Neuronal stem cell (in vitro differentiated cells): Measurements from ENCODE around the gene ORAI2.

Source experiments
- DNase-seq: peaks from one replicate; pipeline ENCODE4 v3.0.0-alpha.2; 2013; ENCODE audit warnings: low spot score
- H2AFZ ChIP-seq: one replicate; pipeline ENCODE4 v1.6.1; 2013; ENCODE audit warnings: mild to moderate bottlenecking, low read length, inconsistent platforms
- H2AK5ac ChIP-seq: 2 replicates; pipeline ENCODE4 v1.6.1; 2013; ENCODE audit warnings: low read depth, mild to moderate bottlenecking, inconsistent platforms, low read length, moderate library complexity, mixed read lengths
- H2BK120ac ChIP-seq: 2 replicates; pipeline ENCODE4 v1.6.1; 2013; ENCODE audit warnings: low read depth, mild to moderate bottlenecking, inconsistent platforms, low read length, moderate library complexity, mixed read lengths
- H2BK12ac ChIP-seq: one replicate; pipeline ENCODE4 v1.6.1; 2013; ENCODE audit warnings: low read length, inconsistent platforms
- H2BK15ac ChIP-seq: 2 replicates; pipeline ENCODE4 v1.6.1; 2013; ENCODE audit warnings: mild to moderate bottlenecking, low read length, inconsistent platforms, mixed read lengths
- H2BK5ac ChIP-seq: one replicate; pipeline ENCODE4 v1.6.1; 2013; ENCODE audit warnings: inconsistent platforms, mild to moderate bottlenecking, low read length, moderate library complexity
- H3K14ac ChIP-seq: one replicate; pipeline ENCODE4 v1.6.1; 2013; ENCODE audit warnings: low read length, inconsistent platforms
- H3K18ac ChIP-seq: 2 replicates; pipeline ENCODE4 v1.6.1; 2013; ENCODE audit warnings: low read length, inconsistent platforms
- H3K23ac ChIP-seq: 2 replicates; pipeline ENCODE4 v1.6.1; 2013; ENCODE audit warnings: low read depth, mild to moderate bottlenecking, mixed read lengths, low read length, inconsistent platforms; ENCODE audit not compliant: poor library complexity
- H3K27ac ChIP-seq: replicated peaks from 3 replicates; pipeline ENCODE4 v1.5.1; 2013; ENCODE audit warnings: low read length, inconsistent platforms
- H3K27me3 ChIP-seq, 3 experiments: 2 replicates each; pipeline ENCODE4 v1.6.1; 2013; ENCODE audit warnings: low read length in 3 of 3, mild to moderate bottlenecking in 2 of 3, inconsistent platforms in 1 of 3, low read depth in 1 of 3, mixed read lengths in 1 of 3, moderate library complexity in 1 of 3; ENCODE audit not compliant: control insufficient read depth in 3 of 3, insufficient read depth in 3 of 3
- H3K36me3 ChIP-seq, 2 donors: replicated peaks in 1 of 2; 2 replicates each; pipeline ENCODE4 v1.6.1; 2013; ENCODE audit warnings: low read length in 2 of 2; ENCODE audit not compliant: control insufficient read depth in 2 of 2, insufficient read depth in 2 of 2
- H3K4ac ChIP-seq: 2 replicates; pipeline ENCODE4 v1.6.1; 2013; ENCODE audit warnings: inconsistent platforms, mild to moderate bottlenecking, low read length, moderate library complexity
- H3K4me1 ChIP-seq, 2 donors: 1 replicate in 1 of 2; 2 replicates in 1 of 2; pipeline ENCODE4 v1.6.1; 2013; ENCODE audit warnings: low read length in 2 of 2, low read depth in 1 of 2; ENCODE audit not compliant: control insufficient read depth in 2 of 2, insufficient read depth in 1 of 2
- H3K4me2 ChIP-seq: one replicate; pipeline ENCODE4 v1.6.1; 2013; ENCODE audit warnings: mild to moderate bottlenecking, low read length, inconsistent platforms; ENCODE audit not compliant: insufficient read depth, poor library complexity, severe bottlenecking
- H3K4me3 ChIP-seq, 2 donors: 2 replicates each; pipeline ENCODE4 v1.5.1; 2013; ENCODE audit warnings: low read length in 2 of 2, mild to moderate bottlenecking in 2 of 2, inconsistent platforms in 1 of 2, moderate library complexity in 1 of 2
- H3K79me1 ChIP-seq: one replicate; pipeline ENCODE4 v1.6.1; 2013; ENCODE audit warnings: low read depth, mild to moderate bottlenecking, inconsistent platforms, low read length, moderate library complexity
- H3K9ac ChIP-seq: one replicate; pipeline ENCODE4 v1.6.1; 2013; ENCODE audit warnings: mild to moderate bottlenecking, low read depth, low read length, inconsistent platforms; ENCODE audit not compliant: poor library complexity
- H3K9me3 ChIP-seq, 2 donors: replicated peaks in 1 of 2; 2 replicates each; pipeline versions ENCODE3 to v1.6.1; 2013; ENCODE audit warnings: low read length in 2 of 2, mild to moderate bottlenecking in 2 of 2, inconsistent platforms in 1 of 2, low read depth in 1 of 2, mixed read lengths in 1 of 2, moderate library complexity in 1 of 2; ENCODE audit not compliant: control insufficient read depth in 2 of 2, insufficient read depth in 1 of 2
- H4K8ac ChIP-seq: one replicate; pipeline ENCODE4 v1.6.1; 2013; ENCODE audit warnings: low read depth, mild to moderate bottlenecking, inconsistent platforms, low read length, moderate library complexity
- H4K91ac ChIP-seq: one replicate; pipeline ENCODE4 v1.6.1; 2013; ENCODE audit warnings: low read length, low read depth, mild to moderate bottlenecking, inconsistent platforms; ENCODE audit not compliant: poor library complexity
- WGBS, 2 donors: extraction: QIAGEN DNeasy Blood & Tissue Kit; methylation state at CpG; one replicate each; pipeline ENCODE4 v1.1.7; 2013; ENCODE audit warnings: missing lambda C conversion rate in 2 of 2, mixed read lengths in 1 of 2; ENCODE audit not compliant: insufficient read length in 2 of 2, insufficient replicate concordance in 1 of 2; ENCODE audit errors: extremely low coverage in 2 of 2; 5-methylcytosine and 5-hydroxymethylcytosine counted together

ORAI2 gene

GRCh38 chr7:102434039-102434486, 688 bp downstream of the ORAI2 start:
- Histone ChIP-seq H4K8ac (no peak overlapping the region), H3K4me3 (peak overlapping the region; percentile 89 to 97), H3K36me3 (peaks cover 5 to 33% of the 10 kb centered on the region in 2 donors), H2BK12ac (no peak overlapping the region), H3K14ac (no peak overlapping the region), H2BK15ac (peak overlapping the region; percentile 6), H3K9me3 (no peaks in the 10 kb centered on the region), H3K27me3 (no peaks in the 10 kb centered on the region), H3K4me1 (peaks cover 8 to 21% of the 10 kb centered on the region in 2 donors), H2BK120ac (no peak overlapping the region), H3K79me1 (peaks cover 13% of the 10 kb centered on the region), H3K4me2 (peak overlapping the region; percentile 73), H3K18ac (no peak overlapping the region), H3K23ac (peak overlapping the region; percentile 63), H2AFZ (peak overlapping the region; percentile 97), H3K9ac (peak overlapping the region; percentile 83), H3K4ac (no peak overlapping the region), H4K91ac (no peak overlapping the region), H2AK5ac (peak overlapping the region; percentile 77), H2BK5ac (peak overlapping the region; percentile 87), H3K27ac (no peak overlapping the region)
- WGBS, 2 donors, result no CpG with 5 or more reads among the region's 9 CpGs
- DNase-seq, result no peak

- Histone ChIP-seq H3K79me1 (peaks cover 11% of the 10 kb centered on the region), H3K4ac (no peak overlapping the region), H3K4me1 (peaks cover 8 to 21% of the 10 kb centered on the region in 2 donors), H3K23ac (no peak overlapping the region), H3K9me3 (no peaks in the 10 kb centered on the region), H3K4me3 (no peak overlapping the region), H4K8ac (no peak overlapping the region), H3K27ac (no peak overlapping the region), H2BK12ac (no peak overlapping the region), H2BK5ac (no peak overlapping the region), H2AFZ (no peak overlapping the region), H3K27me3 (no peaks in the 10 kb centered on the region), H3K36me3 (peaks cover 6 to 54% of the 10 kb centered on the region in 2 donors), H2AK5ac (no peak overlapping the region), H3K9ac (no peak overlapping the region), H3K18ac (no peak overlapping the region), H2BK15ac (no peak overlapping the region), H3K14ac (no peak overlapping the region), H4K91ac (no peak overlapping the region), H3K4me2 (no peak overlapping the region), H2BK120ac (no peak overlapping the region)
- no CpG with 5 or more reads among the region's 10 CpGs for WGBS, 2 donors
- no peak for DNase-seq
Observed at GRCh38 chr7:102436118-102436517, 2.7 kb downstream of the ORAI2 start.

DNA sequence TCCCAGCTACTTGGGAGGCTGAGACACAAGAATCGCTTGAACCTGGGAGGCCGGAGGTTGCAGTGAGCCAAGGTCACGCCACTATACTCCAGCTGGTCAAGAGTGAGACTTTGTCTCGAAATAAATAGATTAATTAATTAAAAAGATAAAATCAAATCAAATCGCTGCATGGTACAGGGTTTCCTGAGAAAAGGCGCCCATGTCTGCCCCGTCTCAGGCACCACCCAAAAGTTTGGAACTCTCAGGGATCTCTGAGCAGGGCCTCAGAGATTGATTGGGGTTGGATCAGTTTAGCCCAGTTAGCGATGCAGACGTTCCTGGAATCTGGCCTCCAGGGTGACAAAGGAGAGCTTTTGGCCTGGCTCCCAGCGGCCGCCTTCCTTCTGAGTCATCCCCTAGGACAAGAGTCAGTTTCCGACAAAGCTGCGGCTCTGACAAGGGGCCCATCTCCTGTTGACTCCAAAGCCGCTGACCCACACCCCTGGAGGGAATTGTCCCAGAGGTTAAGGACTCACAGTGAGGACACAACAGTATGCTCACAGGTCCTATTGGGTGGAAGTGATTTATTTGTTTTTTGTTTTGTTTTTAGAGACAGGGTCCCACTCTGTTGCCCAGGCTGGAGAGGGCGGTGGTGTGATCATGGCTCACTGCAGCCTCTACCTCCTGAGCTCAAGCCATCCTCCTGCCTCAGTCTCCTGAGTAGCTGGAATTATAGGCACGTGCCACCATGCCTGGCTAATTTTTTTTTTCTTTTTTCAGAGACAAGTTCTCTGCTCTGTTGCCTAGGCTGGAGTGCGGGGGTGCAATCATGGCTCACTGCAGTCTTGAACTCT, 6.8 kb downstream of the ORAI2 start:
- Histone ChIP-seq H3K36me3 (peaks cover 13 to 75% of the 10 kb centered on the region in 2 donors), H2BK120ac (no peak overlapping the region), H3K4me3 (no peak overlapping the region), H3K4me1 (no peaks in the 10 kb centered on the region), H2AK5ac (no peak overlapping the region), H3K27me3 (no peaks in the 10 kb centered on the region), H2BK5ac (no peak overlapping the region), H3K4me2 (no peak overlapping the region), H3K27ac (peak overlapping the region; percentile 66), H2BK12ac (no peak overlapping the region), H3K14ac (no peak overlapping the region), H2BK15ac (no peak overlapping the region), H3K4ac (no peak overlapping the region), H4K91ac (no peak overlapping the region), H3K79me1 (peaks cover 3% of the 10 kb centered on the region), H2AFZ (no peak overlapping the region), H4K8ac (no peak overlapping the region), H3K9ac (no peak overlapping the region), H3K18ac (no peak overlapping the region), H3K9me3 (no peaks in the 10 kb centered on the region), H3K23ac (no peak overlapping the region)
- peak; percentile 48 for DNase-seq
- WGBS, 2 donors, result no CpG with 5 or more reads among the region's 17 CpGs

DNA sequence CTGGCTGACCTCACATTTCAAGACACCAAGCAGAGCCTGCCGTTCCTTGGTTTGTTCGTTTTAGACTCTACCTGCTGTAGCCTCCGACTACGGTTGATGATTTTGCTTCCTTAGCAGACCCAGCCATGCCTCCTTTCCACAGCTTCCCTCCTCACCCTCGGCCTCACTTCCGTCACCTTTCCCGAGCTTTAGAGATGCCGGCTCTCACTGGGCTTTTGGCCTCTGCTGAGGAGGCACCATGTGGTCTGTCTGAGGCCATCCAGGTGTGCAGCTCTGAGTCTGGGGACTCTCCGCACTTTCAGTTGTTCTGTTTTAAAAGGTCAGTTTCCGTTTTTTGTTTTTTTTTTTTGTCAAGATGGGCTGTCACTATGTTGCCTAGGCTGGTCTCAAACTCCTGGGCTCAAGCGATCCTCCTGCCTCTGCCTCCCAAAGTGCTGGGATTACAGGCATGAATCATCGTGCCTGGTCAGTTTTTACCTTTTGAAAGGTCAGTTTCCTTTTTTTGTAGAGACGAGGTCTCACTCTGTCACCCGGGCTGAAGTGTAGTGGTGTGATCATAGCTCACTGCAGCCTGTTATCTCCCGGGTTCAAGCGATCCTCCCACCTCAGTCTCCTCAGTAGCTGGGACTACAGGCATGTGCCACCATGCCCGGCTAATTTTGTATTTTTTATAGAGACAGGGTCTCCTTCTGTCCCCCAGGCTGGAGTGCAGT, 11.7 kb downstream of the ORAI2 start:
- Histone ChIP-seq H3K9me3 (no peaks in the 10 kb centered on the region), H2BK120ac (no peak overlapping the region), H2AK5ac (no peak overlapping the region), H3K4me3 (no peak overlapping the region), H3K14ac (no peak overlapping the region), H3K18ac (no peak overlapping the region), H2AFZ (no peak overlapping the region), H3K23ac (peak overlapping the region; percentile 65), H3K27me3 (no peaks in the 10 kb centered on the region), H3K36me3 (peaks cover 18 to 66% of the 10 kb centered on the region in 2 donors), H3K27ac (no peak overlapping the region), H3K79me1 (no peaks in the 10 kb centered on the region), H3K4me2 (no peak overlapping the region), H2BK5ac (no peak overlapping the region), H3K9ac (no peak overlapping the region), H3K4me1 (no peaks in the 10 kb centered on the region), H4K91ac (no peak overlapping the region), H4K8ac (no peak overlapping the region), H2BK15ac (no peak overlapping the region), H2BK12ac (no peak overlapping the region), H3K4ac (no peak overlapping the region)
- WGBS, 2 donors, result no CpG with 5 or more reads among the region's 17 CpGs
- no peak for DNase-seq
